Right atrium auricular region (tissue), 2 donors: Measurements from ENCODE around the gene ABCA5. TPM values are rescaled to one million over a fixed set of nuclear protein-coding genes. Genes with fewer than 3 reads are reported as not detected.

Experiments used
- DNase-seq: peaks from one replicate; pipeline ENCODE4 v3.0.0-alpha.2; 2019; ENCODE audit warnings: low spot score
- H3K27ac ChIP-seq, 2 donors: fragments of 200-600 bp; sonication (generic); 1 replicate in 1 of 2; 2 replicates in 1 of 2; pipeline ENCODE4 v1.5.1; 2016 to 2019
- H3K27me3 ChIP-seq, 2 donors: fragments of 200-600 bp; sonication (generic); one replicate each; pipeline versions ENCODE4 v1.5.1 to v1.6.0; 2017 to 2019
- H3K36me3 ChIP-seq: fragments of 200-600 bp; sonication (generic); one replicate; pipeline ENCODE4 v1.5.1; 2016
- H3K4me1 ChIP-seq, 2 donors: fragments of 200-600 bp; sonication (generic); one replicate each; pipeline versions ENCODE4 v1.5.1 to v1.6.0; 2017 to 2019
- H3K4me3 ChIP-seq, 2 donors: fragments of 200-600 bp; sonication (generic); 1 replicate in 1 of 2; 2 replicates in 1 of 2; pipeline ENCODE4 v1.5.1; 2017 to 2019; ENCODE audit warnings: mild to moderate bottlenecking in 1 of 2, moderate library complexity in 1 of 2
- H3K9me3 ChIP-seq, 2 donors: fragments of 200-600 bp; sonication (generic); one replicate each; pipeline ENCODE4 v1.5.1; 2019
- total RNA-seq, 2 donors: library from RNA; depleted of rRNA; stranded (reverse); fragments of >200 nt; gene quantifications; one replicate each; pipeline ENCODE4 v1.1.0, GENCODE V29; 2016
- TF ChIP-seq, protein P1 (sequence below), 2 donors: fragments of 200-600 bp; sonication (generic); IDR thresholded peaks; one replicate each; pipeline ENCODE4 v1.5.1; 2019; ENCODE audit warnings: antibody characterized with exemption in 2 of 2

ABCA5 gene, protein sequence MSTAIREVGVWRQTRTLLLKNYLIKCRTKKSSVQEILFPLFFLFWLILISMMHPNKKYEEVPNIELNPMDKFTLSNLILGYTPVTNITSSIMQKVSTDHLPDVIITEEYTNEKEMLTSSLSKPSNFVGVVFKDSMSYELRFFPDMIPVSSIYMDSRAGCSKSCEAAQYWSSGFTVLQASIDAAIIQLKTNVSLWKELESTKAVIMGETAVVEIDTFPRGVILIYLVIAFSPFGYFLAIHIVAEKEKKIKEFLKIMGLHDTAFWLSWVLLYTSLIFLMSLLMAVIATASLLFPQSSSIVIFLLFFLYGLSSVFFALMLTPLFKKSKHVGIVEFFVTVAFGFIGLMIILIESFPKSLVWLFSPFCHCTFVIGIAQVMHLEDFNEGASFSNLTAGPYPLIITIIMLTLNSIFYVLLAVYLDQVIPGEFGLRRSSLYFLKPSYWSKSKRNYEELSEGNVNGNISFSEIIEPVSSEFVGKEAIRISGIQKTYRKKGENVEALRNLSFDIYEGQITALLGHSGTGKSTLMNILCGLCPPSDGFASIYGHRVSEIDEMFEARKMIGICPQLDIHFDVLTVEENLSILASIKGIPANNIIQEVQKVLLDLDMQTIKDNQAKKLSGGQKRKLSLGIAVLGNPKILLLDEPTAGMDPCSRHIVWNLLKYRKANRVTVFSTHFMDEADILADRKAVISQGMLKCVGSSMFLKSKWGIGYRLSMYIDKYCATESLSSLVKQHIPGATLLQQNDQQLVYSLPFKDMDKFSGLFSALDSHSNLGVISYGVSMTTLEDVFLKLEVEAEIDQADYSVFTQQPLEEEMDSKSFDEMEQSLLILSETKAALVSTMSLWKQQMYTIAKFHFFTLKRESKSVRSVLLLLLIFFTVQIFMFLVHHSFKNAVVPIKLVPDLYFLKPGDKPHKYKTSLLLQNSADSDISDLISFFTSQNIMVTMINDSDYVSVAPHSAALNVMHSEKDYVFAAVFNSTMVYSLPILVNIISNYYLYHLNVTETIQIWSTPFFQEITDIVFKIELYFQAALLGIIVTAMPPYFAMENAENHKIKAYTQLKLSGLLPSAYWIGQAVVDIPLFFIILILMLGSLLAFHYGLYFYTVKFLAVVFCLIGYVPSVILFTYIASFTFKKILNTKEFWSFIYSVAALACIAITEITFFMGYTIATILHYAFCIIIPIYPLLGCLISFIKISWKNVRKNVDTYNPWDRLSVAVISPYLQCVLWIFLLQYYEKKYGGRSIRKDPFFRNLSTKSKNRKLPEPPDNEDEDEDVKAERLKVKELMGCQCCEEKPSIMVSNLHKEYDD (N-terminal part only)
- 10 to 100 TPM; 10.3 to 19.7 TPM for total RNA-seq

DNA sequence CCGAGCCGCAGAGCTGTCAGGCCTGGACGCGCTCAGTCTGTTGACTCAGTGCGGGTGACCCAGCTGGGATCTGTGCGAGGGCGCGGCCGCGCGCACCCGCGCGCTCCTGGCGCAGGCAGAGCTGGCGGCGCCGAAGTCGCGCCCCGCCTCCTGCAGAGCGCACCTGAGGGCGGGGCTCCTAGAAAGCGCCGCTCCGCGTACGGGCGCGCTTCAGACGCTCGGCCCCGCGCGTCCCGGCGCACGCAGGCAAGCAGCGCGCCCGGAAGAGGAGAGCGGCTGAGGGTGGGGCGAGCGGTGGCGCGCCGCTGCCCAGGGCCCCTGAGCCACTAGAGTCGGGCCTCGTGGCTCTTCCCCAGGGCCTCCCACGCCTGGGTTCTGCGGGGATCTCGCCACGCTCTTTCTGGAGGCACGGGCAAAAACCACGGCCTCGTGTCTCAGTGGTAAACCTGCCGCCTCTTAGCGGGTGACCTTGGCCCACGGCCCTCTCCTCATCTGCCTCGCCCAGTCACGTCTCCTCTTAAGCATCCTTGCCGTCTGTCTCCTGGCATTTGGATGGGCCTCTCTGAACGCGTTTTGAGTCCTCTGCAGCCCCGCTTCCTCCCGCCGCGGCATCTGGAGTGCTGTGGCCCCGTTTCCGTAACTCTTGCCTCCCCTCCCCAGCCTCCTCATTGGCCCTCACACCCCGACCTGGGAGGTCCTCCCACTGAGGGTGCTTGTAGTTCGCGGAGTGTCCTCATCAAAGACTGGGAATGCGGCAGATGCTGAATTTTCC lies at the start of gene ABCA5:
Gene ABCA5, minus strand, starts transcription at position 74 of the 772 bp plus-strand sequence. CDS start 12,718 bp downstream, outside the sequence.
- Histone ChIP-seq H3K4me3 (peak within 1 kb of the TSS; percentile 74 to 75), H3K4me1 (peaks cover 0 to 16% of the 10 kb centered on the region in 2 donors), H3K9me3 (no peaks in the 10 kb centered on the region), H3K27ac (peak within 1 kb of the TSS; percentile 86 to 88), H3K27me3 (no peaks in the 10 kb centered on the region), H3K36me3 (no peaks in the 10 kb centered on the region)
- TF ChIP-seq, protein P1, sequence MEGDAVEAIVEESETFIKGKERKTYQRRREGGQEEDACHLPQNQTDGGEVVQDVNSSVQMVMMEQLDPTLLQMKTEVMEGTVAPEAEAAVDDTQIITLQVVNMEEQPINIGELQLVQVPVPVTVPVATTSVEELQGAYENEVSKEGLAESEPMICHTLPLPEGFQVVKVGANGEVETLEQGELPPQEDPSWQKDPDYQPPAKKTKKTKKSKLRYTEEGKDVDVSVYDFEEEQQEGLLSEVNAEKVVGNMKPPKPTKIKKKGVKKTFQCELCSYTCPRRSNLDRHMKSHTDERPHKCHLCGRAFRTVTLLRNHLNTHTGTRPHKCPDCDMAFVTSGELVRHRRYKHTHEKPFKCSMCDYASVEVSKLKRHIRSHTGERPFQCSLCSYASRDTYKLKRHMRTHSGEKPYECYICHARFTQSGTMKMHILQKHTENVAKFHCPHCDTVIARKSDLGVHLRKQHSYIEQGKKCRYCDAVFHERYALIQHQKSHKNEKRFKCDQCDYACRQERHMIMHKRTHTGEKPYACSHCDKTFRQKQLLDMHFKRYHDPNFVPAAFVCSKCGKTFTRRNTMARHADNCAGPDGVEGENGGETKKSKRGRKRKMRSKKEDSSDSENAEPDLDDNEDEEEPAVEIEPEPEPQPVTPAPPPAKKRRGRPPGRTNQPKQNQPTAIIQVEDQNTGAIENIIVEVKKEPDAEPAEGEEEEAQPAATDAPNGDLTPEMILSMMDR (IDR thresholded peaks at IDR 0.05): peak in 1 of 2 donors; percentile 10
- peak; percentile 77 for DNase-seq

DNA sequence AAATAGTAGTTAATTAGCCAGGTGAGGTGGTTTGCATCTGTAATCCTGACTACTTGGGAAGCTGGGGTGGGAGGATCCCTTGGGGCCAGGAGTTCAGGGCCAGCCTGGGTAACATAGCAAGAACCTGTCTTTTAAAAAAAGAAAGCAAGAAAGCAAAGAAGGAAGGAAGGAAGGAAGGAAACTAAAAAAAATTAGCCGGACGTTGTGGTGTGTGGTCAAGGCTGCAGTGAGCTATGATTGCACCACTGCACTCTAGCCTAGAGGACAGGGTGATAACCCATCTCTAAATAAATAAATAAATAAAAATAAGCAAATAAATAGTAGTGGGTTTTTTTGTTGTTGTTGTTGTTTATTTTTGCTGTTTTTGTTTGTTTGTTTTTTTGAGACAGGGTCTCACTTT lies 48.3 kb upstream of the ABCA5 start:
- TF ChIP-seq, protein P1 (IDR thresholded peaks at IDR 0.05): no peak
- Histone ChIP-seq H3K27me3 (no peaks in the 10 kb centered on the region), H3K9me3 (no peaks in the 10 kb centered on the region), H3K4me1 (no peaks in the 10 kb centered on the region), H3K36me3 (no peaks in the 10 kb centered on the region), H3K27ac (no peak overlapping the region), H3K4me3 (no peak overlapping the region)
- no peak for DNase-seq

DNA sequence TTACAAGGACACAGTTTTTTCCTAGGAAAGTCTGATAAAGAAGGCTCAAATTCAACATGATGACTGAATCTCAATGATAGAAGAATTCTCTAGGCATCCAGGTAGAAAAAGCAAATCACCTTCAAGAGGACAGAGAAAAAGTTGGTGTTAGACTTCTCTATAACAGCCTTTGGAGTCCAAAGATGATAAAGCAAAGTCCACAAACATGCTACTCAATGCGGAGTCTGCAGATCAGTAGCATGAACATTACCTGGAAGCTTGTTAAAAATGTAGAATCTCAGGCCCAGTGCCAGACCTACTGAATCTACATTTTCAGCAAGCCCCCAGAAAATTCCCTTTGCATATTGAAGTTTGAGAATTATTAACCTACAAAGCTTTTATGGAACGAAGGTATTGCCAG lies 46.1 kb upstream of the ABCA5 start:
- no peak overlapping the region for H3K4me3 ChIP-seq
- H3K4me1 ChIP-seq: no peaks in the 10 kb centered on the region
- no peak for DNase-seq
- H3K27ac ChIP-seq: no peak overlapping the region
- H3K36me3 ChIP-seq: no peaks in the 10 kb centered on the region
- no peaks in the 10 kb centered on the region for H3K27me3 ChIP-seq
- TF ChIP-seq, protein P1 (IDR thresholded peaks at IDR 0.05): no peak
- H3K9me3 ChIP-seq: no peaks in the 10 kb centered on the region

DNA sequence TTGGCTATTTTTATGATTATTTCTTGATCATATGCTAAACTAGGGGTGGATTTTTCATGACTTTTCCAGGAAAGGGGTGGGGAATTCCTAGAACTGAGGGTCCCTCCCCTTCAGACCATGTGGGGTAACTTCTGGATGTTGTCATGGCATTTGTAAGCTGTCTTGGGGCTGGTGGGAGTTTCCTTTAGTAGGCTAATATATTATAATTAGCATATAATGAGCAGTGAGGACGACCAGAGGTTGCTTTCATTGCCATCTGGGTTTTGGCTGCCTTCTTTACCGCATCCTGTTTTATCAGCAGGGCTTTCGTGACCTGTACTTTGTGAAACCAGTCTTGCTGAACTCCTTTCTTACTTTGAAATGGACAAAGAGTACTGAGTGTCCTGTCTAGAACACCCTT lies 40.4 kb upstream of the ABCA5 start:
- Histone ChIP-seq H3K4me3 (no peak overlapping the region), H3K4me1 (no peaks in the 10 kb centered on the region), H3K36me3 (no peaks in the 10 kb centered on the region), H3K9me3 (no peaks in the 10 kb centered on the region), H3K27me3 (no peaks in the 10 kb centered on the region), H3K27ac (no peak overlapping the region)
- DNase-seq: no peak
- TF ChIP-seq, protein P1 (IDR thresholded peaks at IDR 0.05): no peak
